HepG2 (cell line): ENCODE measurements around the gene SLIT1. TPM values are rescaled to one million over a fixed set of nuclear protein-coding genes. Genes with fewer than 3 reads are reported as not detected.

Experiments
- ATAC-seq: fragments of 200-7000 bp; cut with Tn5 transposase; 3 replicates; pipeline ENCODE4 v1.9.1; 2020; ENCODE audit warnings: mild to moderate bottlenecking, moderate library complexity
- BruUV-seq: library from RNA; stranded (reverse); fragments of 400-500 nt; replicated peaks from 2 replicates; lab custom pipeline; 2021; lab: Mats Ljungman, UMichigan
- CTCF ChIA-PET: fragments of 300-600 bp; formaldehyde crosslinking; extraction: SDS; loops from one replicate; lab custom pipeline; 2021; ENCODE audit warnings: low total read pairs, inconsistent platforms, low intra/inter-chr PET ratio; lab: Yijun Ruan, JAX
- POLR2A ChIA-PET: fragments of 350-600 bp; sonication (Branson Sonifier 250); formaldehyde crosslinking; loops from one replicate; lab custom pipeline; 2020; ENCODE audit warnings: antibody characterized with exemption, inconsistent platforms; lab: Yijun Ruan, JAX
- DNase-seq: peaks from one replicate; pipeline ENCODE4 v3.0.0-alpha.2; 2015; ENCODE audit warnings: low spot score
- FAIRE-seq: peaks from 3 replicates; lab custom pipeline; 2011; peaks lifted over from hg19 to GRCh38; lab: Jason Lieb, UNC
- H2AFZ ChIP-seq: one replicate; pipeline ENCODE4 v1.6.1; 2011; ENCODE audit warnings: low read length, inconsistent platforms
- H3K27ac ChIP-seq: fragments of 300-600 bp; 3 replicates; pipeline ENCODE4 v1.8.0; 2011; ENCODE audit warnings: mixed run types, mild to moderate bottlenecking, mixed read lengths, low read length, inconsistent platforms; ENCODE audit not compliant: insufficient read depth; ENCODE audit errors: extremely low read length
- H3K27me3 ChIP-seq, 2 experiments: fragments of 200-600 bp in 1 of 2; 2 replicates in 1 of 2; 3 replicates in 1 of 2; pipeline versions ENCODE4 v1.6.0 to v1.8.0; 2011; ENCODE audit warnings: low read length in 2 of 2, mild to moderate bottlenecking in 2 of 2, moderate library complexity in 2 of 2, inconsistent platforms in 1 of 2; ENCODE audit not compliant: insufficient read depth in 2 of 2, control insufficient read depth in 1 of 2
- H3K36me3 ChIP-seq, 2 experiments: fragments of 200-600 bp in 1 of 2; replicated peaks in 1 of 2; 2 replicates in 1 of 2; 3 replicates in 1 of 2; pipeline versions ENCODE4 v1.5.1 to v1.8.0; 2011; ENCODE audit warnings: low read length in 2 of 2, inconsistent platforms in 1 of 2; ENCODE audit not compliant: insufficient read depth in 2 of 2, control insufficient read depth in 1 of 2
- H3K4me1 ChIP-seq: 2 replicates; pipeline ENCODE4 v1.5.1; 2012; ENCODE audit warnings: low read length, inconsistent platforms; ENCODE audit not compliant: insufficient read depth
- H3K4me2 ChIP-seq: 2 replicates; pipeline ENCODE4 v1.6.0; 2011; ENCODE audit warnings: low read depth, low read length, inconsistent platforms
- H3K4me3 ChIP-seq, 3 experiments: fragments of 200-600 bp in 1 of 3; sonication (generic), shearing (Covaris generic) in 1 of 3; replicated peaks in 1 of 3; 2 replicates each; pipeline ENCODE4 v1.5.1; 2011 to 2016; ENCODE audit warnings: low read length in 3 of 3, inconsistent platforms in 2 of 3, low read depth in 2 of 3, mild to moderate bottlenecking in 2 of 3, control low read depth in 1 of 3, mixed read lengths in 1 of 3; ENCODE audit not compliant: insufficient read depth in 1 of 3
- H3K79me2 ChIP-seq: one replicate; pipeline ENCODE4 v1.6.1; 2011; ENCODE audit warnings: low read length, inconsistent platforms; ENCODE audit not compliant: insufficient read depth
- H3K9ac ChIP-seq: 2 replicates; pipeline ENCODE4 v1.6.0; 2011; ENCODE audit warnings: mild to moderate bottlenecking, low read depth, low read length, inconsistent platforms; ENCODE audit not compliant: insufficient read depth
- H3K9me3 ChIP-seq: 2 replicates; pipeline ENCODE4 v1.5.1; 2012; ENCODE audit warnings: mild to moderate bottlenecking, low read length
- H4K20me1 ChIP-seq: 2 replicates; pipeline ENCODE4 v1.6.0; 2011; ENCODE audit warnings: inconsistent platforms, mild to moderate bottlenecking, low read length, moderate library complexity; ENCODE audit not compliant: insufficient read depth
- MED13 ChIP-seq: sonication (generic); formaldehyde crosslinking; IDR thresholded peaks from 2 replicates; pipeline ENCODE4 v1.5.0; 2020; ENCODE audit warnings: missing genetic modification reagents
- RXRB ChIP-seq: IDR thresholded peaks from 2 replicates; pipeline ENCODE4 v1.6.1; 2016; ENCODE audit warnings: borderline replicate concordance, missing genetic modification reagents, missing compliant biosample characterization
- TBP ChIP-seq: sonication (generic); formaldehyde crosslinking; IDR thresholded peaks from 2 replicates; pipeline ENCODE4 v1.5.0; 2020; ENCODE audit warnings: missing genetic modification reagents
- THAP11 ChIP-seq: IDR thresholded peaks from 2 replicates; pipeline ENCODE4 v1.6.1; 2016; ENCODE audit warnings: missing biosample characterization, missing genetic modification reagents
- TOE1 ChIP-seq: sonication (generic); formaldehyde crosslinking; IDR thresholded peaks from 2 replicates; pipeline ENCODE4 v1.4.0; 2020; ENCODE audit warnings: mild to moderate bottlenecking, missing genetic modification reagents
- ZNF570 ChIP-seq: sonication (generic); formaldehyde crosslinking; IDR thresholded peaks from 2 replicates; pipeline ENCODE4 v1.4.0; 2020; ENCODE audit warnings: mild to moderate bottlenecking, missing genetic modification reagents, borderline replicate concordance
- WGBS: methylation state at CpG from one replicate; pipeline ENCODE4 v1.1.6; 2017; ENCODE audit warnings: low lambda C conversion rate; 5-methylcytosine and 5-hydroxymethylcytosine counted together
- in situ Hi-C: cut with HindIII; loops from 2 replicates; pipeline ENCODE4 v1.10.0; 2017; ENCODE audit warnings: low pct_unique_long_range_greater_than_20kb; ENCODE audit not compliant: extremely low pct_ligation_motif_present
- intact Hi-C: fragments of 100-400 bp; cut with micrococcal nuclease; formaldehyde crosslinking; loops from one replicate; pipeline ENCODE4 v1.10.0; 2022; ENCODE audit not compliant: unreplicated experiment
- polyA plus RNA-seq, 8 experiments: library from polyadenylated mRNA; depleted of rRNA in 3 of 8; stranded (reverse) in 7 of 8; unstranded in 1 of 8; fragments of >200 nt; fragmentation: Illumina TruSeq in 4 of 8; extraction: Trizol in 4 of 8; gene quantifications; 2 replicates each; pipeline versions ENCODE4 v1.2.1 to v1.2.3, GENCODE V29; 2011 to 2016; ENCODE audit warnings: low read depth in 4 of 8, missing spikeins in 1 of 8, mixed read lengths in 1 of 8; ENCODE audit not compliant: insufficient read depth in 1 of 8
- total RNA-seq, 5 experiments: library from RNA; depleted of rRNA; stranded (reverse); fragments of >200 nt; fragmentation: Illumina TruSeq; extraction: Trizol; gene quantifications; 2 replicates each; pipeline ENCODE4 v1.2.3, GENCODE V29; 2016; ENCODE audit warnings: low read depth in 1 of 5
- TF ChIP-seq, protein P1 (sequence below): IDR thresholded peaks from 2 replicates; pipeline ENCODE4 v1.6.1; 2018; ENCODE audit warnings: missing genetic modification reagents
- TF ChIP-seq, protein P2 (sequence below): sonication (generic); formaldehyde crosslinking; IDR thresholded peaks from 2 replicates; pipeline ENCODE4 v1.8.0; 2022; ENCODE audit warnings: missing genetic modification reagents, mild to moderate bottlenecking, inconsistent platforms, borderline replicate concordance
- TF ChIP-seq, protein P3 (sequence below), 2 experiments: sonication (generic) in 1 of 2; formaldehyde crosslinking in 1 of 2; IDR thresholded peaks; 2 replicates each; pipeline versions ENCODE4 v1.4.0 to v1.6.1; 2018 to 2020; ENCODE audit warnings: missing genetic modification reagents in 2 of 2, borderline replicate concordance in 1 of 2, low read depth in 1 of 2, mild to moderate bottlenecking in 1 of 2, missing biosample characterization in 1 of 2

SLIT1 gene
- total and polyA plus RNA-seq, 2 of the 13 experiments (the other 11 are each of a cell fraction or from before 2014, with no cell fraction given) = 0.09 to 0.33 TPM

DNA sequence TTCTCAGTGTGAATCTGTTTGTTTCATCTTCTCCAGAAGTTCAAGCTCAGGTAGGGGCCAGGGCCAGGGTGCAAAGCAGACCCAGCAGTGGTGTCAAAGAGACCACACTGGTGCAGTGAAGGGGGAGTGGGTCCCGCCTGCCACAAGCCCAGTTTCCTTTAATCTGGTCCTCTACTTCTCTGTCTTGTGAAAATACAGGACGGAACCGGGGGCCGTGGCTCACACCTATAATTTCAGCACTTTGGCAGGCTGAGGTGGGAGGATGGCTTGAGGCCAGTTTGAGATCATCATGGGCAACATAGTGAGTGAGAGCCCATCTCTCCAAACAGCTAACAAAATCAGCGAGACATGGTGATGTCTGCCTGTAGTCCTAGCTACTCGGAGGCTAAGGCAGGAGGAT lies 109.0 kb downstream of the SLIT1 start (continued):
- TF ChIP-seq MED13 (no peak), TOE1 (CRISPR knock-in tag) (no peak), ZNF570 (CRISPR knock-in tag) (no peak), RXRB (CRISPR knock-in tag) (no peak)
- TF ChIP-seq, protein P1, sequence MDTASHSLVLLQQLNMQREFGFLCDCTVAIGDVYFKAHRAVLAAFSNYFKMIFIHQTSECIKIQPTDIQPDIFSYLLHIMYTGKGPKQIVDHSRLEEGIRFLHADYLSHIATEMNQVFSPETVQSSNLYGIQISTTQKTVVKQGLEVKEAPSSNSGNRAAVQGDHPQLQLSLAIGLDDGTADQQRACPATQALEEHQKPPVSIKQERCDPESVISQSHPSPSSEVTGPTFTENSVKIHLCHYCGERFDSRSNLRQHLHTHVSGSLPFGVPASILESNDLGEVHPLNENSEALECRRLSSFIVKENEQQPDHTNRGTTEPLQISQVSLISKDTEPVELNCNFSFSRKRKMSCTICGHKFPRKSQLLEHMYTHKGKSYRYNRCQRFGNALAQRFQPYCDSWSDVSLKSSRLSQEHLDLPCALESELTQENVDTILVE = no peak

DNA sequence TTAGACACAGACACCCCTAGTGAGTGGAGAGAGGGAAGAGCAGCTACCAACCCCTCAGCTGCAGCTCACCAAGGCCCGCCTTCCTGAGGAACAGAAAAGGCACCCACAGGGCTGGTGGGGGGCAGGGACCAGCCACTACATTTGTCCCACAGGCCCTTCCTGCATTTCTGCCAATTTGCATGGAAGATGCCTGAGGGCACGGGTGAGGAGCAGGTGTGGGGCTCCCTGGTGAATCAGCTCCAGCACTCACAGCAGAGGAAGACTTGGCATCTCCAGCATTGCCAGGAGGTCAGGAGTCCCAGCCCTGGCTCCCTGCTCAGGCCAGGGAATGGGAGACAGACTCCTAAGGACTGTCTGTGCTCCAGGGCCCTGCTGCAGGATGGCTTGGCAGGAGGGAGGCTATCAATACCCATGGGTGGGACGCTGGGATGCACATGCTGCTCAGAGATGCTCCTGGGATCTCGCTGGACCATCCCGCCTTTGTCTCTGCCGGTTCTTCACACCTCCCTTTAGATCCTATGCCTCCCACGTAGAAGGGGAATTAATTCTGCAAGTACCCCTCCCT lies 109.7 kb downstream of the SLIT1 start:
- ChIA-PET CTCF (interaction anchor here (4.7 kb wide), 1 partner anchor 134 kb away, joined by 56 read pairs; no protein-coding TSS in a partner anchor), POLR2A (no interaction called here)
- TF ChIP-seq, protein P2, sequence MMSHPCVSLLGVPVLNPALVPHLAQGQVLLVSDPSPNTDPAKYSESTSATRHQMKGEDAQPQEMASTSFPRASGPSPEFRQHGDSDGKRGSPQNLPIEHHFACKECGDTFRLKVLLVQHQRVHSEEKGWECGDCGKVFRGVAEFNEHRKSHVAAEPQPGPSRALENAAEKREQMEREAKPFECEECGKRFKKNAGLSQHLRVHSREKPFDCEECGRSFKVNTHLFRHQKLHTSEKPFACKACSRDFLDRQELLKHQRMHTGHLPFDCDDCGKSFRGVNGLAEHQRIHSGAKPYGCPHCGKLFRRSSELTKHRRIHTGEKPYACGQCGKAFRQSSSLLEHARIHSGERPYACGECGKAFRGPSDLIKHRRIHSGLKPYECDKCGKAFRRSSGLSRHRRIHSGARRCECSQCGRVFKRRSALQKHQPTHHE = no peak
- TF ChIP-seq TBP (CRISPR knock-in tag) = no peak
- no peak for TF ChIP-seq THAP11 (CRISPR knock-in tag)
- TF ChIP-seq, protein P3, sequence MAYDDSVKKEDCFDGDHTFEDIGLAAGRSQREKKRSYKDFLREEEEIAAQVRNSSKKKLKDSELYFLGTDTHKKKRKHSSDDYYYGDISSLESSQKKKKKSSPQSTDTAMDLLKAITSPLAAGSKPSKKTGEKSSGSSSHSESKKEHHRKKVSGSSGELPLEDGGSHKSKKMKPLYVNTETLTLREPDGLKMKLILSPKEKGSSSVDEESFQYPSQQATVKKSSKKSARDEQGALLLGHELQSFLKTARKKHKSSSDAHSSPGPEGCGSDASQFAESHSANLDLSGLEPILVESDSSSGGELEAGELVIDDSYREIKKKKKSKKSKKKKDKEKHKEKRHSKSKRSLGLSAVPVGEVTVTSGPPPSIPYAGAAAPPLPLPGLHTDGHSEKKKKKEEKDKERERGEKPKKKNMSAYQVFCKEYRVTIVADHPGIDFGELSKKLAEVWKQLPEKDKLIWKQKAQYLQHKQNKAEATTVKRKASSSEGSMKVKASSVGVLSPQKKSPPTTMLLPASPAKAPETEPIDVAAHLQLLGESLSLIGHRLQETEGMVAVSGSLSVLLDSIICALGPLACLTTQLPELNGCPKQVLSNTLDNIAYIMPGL (CRISPR knock-in tag; IDR thresholded peaks at IDR 0.05; ENCODE audit: borderline replicate concordance in 1 of 2, low read depth in 1 of 2) = no peak
- Histone ChIP-seq H3K9ac (no peak overlapping the region), H2AFZ (no peak overlapping the region), H3K9me3 (no peaks in the 10 kb centered on the region), H4K20me1 (no peaks in the 10 kb centered on the region), H3K27me3 (peaks cover 12 to 66% of the 10 kb centered on the region in 2 experiments; a peak in 4 of 5 replicates), H3K4me3 (no peak overlapping the region), H3K36me3 (no peaks in the 10 kb centered on the region), H3K4me2 (no peak overlapping the region), H3K79me2 (no peaks in the 10 kb centered on the region), H3K27ac (no peak overlapping the region), H3K4me1 (no peaks in the 10 kb centered on the region)
- ATAC-seq = no peak
- intact Hi-C loops = no loop called here
- BruUV-seq = no TSS peak
- in situ Hi-C loops = no loop called here
- no peak for DNase-seq
- no peak for FAIRE-seq
- 0% methylated on average over 6 of the region's 7 CpGs for WGBS
